Cardiac fibroblast (primary cell): Measurements from ENCODE around the gene DNAJC4.

Experiments used
- DNase-seq, 2 donors: peaks; one replicate each; pipeline versions ENCODE4 v3.0.0 to v3.0.0-alpha.2; 2010; ENCODE audit warnings: low read depth in 2 of 2
- H3K4me3 ChIP-seq, 2 donors: replicated peaks in 1 of 2; 1 replicate in 1 of 2; 2 replicates in 1 of 2; pipeline ENCODE4 v1.5.1; 2011; ENCODE audit warnings: low read depth in 2 of 2, low read length in 2 of 2, mild to moderate bottlenecking in 2 of 2, moderate library complexity in 1 of 2
- CTCF ChIP-seq: IDR thresholded peaks from one replicate; pipeline ENCODE4 v1.5.1; 2011; ENCODE audit warnings: low read depth, mild to moderate bottlenecking, low read length, inconsistent platforms

The DNAJC4 gene

DNA sequence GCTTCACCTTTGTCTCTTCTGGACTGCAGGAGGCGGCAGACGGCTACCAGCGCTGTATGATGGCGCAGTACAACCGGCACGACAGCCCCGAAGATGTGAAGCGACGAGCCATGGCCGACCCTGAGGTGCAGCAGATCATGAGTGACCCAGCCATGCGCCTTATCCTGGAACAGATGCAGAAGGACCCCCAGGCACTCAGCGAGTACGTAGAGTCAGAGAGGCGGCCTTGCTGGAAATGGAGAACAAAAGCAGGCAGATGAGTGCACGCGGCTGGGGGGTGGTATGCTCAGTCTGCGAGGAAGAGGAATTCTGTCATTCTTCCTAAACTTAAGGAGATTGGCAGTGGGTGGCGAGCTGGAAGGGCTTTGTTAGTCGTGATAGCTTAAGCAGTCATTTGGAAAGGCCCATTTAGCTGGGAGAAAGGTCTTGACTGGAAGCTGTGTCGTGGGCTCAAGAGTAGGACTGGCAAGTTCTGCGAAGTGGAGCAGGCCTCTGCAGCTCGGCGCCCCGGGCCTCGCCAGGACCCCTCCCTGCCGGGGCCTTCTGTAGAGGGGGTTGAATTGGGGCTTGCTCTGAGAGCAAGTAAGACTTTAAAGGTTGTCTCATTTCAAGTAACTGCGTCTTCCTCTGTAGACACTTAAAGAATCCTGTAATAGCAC lies 26.8 kb upstream of the DNAJC4 start:
- no peak for TF ChIP-seq CTCF
- no peak overlapping the region for H3K4me3 ChIP-seq
- DNase-seq, result no peak

- DNase-seq, result no peak
- TF ChIP-seq CTCF, result no peak
- H3K4me3 ChIP-seq, result no peak overlapping the region
Measured at GRCh38 chr11:64204080-64204440, 26.3 kb upstream of the DNAJC4 start.

GRCh38 chr11:64204464-64204989 lies 25.8 kb upstream of the DNAJC4 start:
- TF ChIP-seq CTCF, result peak; percentile 73
- no peak overlapping the region for H3K4me3 ChIP-seq
- DNase-seq, result peak; percentile 96 to 98

GRCh38 chr11:64206457-64207255 lies 23.7 kb upstream of the DNAJC4 start, which contains the start of gene FERMT3:
TSS of gene FERMT3 (plus strand) at chr11:64206721. CDS start at chr11:64207365, 644 bp downstream.
- no peak for TF ChIP-seq CTCF
- no peak for DNase-seq
- peak within 1 kb of the TSS in 1 of 2 donors; percentile 30 for H3K4me3 ChIP-seq

DNA sequence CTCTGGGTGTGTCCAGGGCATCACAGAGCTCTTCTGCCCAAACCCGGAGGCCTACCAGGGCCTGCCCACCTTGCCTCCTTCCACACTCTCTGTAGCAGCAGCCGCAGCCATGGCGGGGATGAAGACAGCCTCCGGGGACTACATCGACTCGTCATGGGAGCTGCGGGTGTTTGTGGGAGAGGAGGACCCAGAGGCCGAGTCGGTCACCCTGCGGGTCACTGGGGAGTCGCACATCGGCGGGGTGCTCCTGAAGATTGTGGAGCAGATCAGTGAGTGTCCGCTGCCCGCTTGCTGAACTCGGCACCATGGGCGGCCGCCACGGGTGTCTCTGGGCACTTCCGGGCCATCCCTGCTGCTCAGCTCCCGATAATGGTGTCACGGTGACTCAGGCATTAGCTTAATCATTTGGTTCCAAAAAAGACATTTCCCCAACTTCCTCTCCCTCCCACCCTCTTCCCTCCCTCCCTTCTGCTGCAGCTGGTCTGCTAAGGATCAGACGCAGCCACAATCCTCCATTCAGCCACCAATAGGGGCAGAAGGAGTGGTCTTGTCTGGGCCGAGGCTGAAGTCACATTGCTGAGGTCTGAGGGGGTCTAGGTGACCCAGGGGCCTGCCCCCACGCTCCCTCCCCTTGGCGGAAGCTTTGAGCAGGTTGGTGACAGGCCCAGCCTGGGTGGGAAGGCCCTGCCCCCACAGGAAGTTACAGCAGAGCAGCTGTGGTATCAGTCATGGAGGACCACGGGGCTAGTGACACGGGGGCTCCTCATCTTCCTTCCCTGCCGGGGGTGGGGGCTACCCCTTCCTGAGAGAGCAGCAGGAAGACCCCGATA lies 22.9 kb upstream of the DNAJC4 start:
- no peak for TF ChIP-seq CTCF
- peak overlapping the region in 1 of 2 donors; percentile 30 for H3K4me3 ChIP-seq

GRCh38 chr11:64208086-64208795 lies 22.1 kb upstream of the DNAJC4 start:
- H3K4me3 ChIP-seq, result peak overlapping the region in 1 of 2 donors; percentile 30
- TF ChIP-seq CTCF, result no peak
- no peak for DNase-seq

More for the DNA sequence above, 22.9 kb upstream of the DNAJC4 start:
- DNase-seq, result peak; percentile 79 to 90
